ENCODE results near the gene RIOK2. TPM values are rescaled to one million over a fixed set of nuclear protein-coding genes. Genes with fewer than 3 reads are reported as not detected.

The RIOK2 gene
- polyA plus RNA-seq, 10 donors: 31.0 to 45.4 (median 38.1) TPM

DNA sequence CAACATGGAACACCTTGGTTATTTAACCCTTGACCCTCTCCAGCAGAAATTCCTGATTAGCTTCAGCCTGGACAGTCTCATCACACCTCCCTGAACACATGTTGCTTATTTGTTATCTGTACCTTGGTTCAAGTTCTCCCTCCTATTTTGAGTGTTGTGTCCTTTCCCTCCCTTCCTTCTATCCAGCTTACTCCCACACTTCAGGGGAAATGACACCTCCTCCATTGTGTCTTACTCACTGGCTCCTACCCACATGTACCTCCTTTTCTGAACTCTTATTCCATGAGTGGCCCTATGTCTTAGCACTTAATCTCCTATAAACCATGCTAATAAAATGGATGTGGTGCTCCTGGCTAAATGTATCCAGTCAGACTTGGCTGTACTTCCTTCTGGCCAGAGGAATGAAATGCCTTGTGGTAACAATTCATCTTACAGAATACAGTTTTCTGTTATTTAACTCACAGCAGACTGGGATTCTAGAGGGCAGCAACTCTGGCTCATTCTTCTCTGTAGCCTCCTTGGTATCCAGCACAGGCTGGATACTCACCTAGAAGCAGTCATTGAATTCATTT, 51.8 kb downstream of the RIOK2 start:
- no peak for DNase-seq

DNA sequence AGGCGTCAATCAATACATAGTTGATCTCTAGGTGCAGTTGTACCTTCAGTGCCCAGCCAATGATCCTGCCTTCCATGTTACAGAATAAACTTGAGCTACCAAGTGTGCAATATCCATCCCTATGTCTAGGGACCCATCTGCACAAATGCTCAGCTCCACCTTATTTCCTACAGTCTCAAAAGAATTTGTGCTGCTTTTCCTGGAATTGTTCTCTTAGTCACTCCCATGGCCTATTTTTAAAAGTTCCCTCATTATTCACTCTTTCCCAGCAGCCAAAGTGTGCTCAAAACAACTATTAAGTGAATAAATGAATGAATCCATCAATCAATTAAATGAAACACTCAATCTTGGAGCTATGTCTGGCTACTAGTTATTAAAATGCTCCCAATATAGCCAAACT, 55.3 kb downstream of the RIOK2 start:
- no peak for DNase-seq

DNA sequence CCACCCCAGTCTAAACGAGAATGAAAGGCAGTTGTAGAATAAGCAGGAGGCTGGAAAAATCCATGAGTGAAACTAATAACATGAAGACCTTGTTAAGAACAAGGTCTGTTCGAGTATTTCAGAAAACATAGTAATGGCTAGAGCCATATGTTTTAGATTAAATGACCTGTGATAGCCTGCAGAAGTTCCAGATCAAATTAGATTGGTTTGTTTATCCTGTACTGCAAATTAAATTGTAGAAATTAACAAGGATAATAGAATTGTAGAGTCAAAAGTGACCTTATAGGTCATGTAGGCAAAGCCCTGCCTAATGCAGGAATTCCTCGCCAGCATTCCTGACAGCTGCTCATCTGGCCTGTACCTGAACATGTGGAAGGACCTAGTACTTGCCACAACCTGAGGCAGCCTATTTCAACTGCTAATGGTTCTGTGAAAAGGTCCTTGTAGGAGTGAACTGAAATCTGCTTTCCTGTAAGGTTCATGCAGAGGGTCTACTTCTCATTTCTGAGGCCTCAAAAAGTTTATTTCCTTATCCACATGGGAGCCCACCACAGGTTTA, 57.8 kb downstream of the RIOK2 start:
- no peak for DNase-seq

DNA sequence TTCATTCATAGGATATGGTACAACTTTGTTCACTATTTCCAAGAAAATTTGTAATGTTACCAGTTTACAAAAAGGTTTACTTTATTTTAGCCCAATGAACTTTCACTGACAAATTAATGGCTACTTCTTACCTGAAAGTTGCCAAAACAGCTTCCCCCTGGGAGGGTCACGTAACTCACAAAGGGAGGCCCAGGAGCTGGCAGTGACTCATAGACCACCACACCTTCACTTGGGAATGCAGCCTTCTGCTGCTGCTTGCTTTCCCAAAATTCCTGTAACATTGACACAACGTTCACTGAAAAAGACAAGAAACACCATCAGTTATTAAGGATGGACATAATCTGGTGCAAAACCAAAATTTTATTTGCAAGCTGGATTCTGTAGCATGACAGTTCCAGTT, 58.7 kb downstream of the RIOK2 start:
- no peak for DNase-seq

DNA sequence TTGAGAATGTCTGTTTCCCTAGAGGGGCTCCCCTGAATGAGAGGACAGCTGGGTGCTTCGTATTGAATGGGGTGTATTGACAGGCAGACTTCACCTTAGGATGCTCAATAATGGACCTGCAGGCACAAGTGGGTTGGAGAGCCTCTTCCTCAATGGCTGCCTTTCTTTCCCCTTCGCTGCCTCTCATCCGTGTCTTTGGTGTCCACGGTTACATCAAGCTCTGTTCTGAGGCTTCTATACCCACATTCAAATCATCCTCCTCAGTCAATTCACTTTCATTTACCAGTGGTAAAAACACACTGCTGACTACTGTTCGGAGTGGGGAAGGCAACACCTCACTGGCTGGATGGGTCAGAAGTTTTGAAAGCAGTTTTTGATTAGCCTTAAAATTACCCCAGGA, 61.2 kb downstream of the RIOK2 start:
- no peak for DNase-seq

DNA sequence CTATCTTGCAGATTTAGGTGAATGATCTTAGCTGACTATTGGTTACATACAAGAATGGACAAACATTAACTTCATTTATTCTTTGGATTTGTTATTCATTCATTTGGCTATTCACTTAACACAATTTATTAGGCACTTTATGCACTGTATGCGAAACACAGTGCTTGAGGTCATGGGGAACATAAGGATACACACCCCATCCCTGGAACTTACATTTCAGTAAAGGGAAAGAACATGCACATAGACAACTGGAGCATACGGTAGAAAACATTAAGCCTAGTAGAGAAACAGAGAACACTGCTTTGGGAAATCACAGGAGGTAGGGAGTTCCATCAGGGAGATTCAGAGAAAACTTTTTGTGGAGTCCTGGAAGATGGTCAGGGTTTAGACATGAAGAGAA, 62.9 kb downstream of the RIOK2 start:
- DNase-seq: no peak

DNA sequence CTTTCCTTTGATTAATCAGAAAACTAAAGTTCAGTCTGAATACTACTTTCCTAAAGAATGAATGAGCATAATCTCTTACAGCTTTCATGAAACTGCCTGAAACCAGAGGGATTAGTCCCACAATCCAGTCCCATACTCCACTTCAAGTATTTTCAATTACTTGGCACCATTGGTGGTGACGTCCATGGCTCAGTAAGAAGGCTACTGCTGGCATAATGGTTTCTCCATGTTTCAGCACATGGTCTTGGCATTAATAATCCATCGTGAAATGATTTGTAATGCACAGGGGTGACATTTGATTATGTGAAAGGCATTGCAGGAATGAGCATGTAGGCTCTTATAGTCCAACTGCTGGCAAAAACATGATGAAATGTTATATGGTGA, 64.0 kb downstream of the RIOK2 start:
- peak; percentile 48 to 82 (median 50) for DNase-seq

DNA sequence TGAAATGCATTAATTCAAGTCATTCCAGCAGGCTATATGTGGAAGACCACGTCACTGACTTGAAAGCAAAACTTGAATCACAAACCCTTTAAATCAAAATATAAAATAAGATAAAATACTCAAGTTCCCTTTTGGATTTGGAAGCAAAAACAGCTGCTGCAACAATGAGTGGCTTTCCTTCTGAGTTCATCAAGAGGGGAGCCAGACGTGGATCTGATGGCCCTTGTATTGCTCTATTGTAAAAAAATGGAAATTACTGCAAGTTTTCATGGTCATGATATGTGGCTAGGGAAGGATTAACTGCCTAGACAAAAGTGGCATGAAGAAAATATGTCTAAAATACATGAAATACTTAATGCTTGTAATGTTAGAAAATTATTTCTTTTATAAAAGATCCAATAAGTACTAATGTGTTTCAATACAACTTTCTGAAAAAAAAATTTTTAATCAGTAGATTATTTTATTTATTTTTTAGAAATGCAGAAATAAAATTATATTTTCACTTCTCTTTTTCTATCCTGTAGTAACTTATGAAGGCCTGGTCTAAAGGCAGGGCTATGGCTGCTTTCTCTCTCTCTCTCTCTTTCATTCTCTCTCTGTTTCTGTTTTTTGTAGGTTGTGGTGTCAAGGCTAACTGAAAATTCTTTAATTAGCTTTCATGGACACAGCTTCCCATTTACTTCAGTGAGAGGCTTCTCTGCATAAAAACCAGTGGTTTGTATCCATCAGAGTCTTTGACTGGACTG, 64.6 kb downstream of the RIOK2 start:
- peak in 2 of 3 donors; percentile 33 to 58 for DNase-seq

DNA sequence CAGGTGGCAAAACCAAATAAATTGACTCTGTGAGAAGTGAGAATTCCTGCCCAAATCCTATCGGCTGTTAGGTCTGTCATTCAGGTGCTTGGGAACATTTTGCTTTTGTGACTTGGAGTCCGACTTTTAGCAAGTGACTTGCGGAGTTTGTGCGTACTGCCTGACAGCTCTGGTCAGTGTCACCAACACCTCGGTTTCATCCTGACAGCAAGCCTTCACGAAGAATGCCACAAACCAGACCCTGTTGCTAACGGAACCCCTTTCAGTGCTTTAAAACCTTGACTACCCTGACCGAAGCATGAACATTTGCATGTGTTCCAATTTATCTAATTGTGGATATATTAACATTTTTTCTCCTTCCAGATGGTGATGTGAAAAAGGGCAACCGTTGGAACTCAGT, 67.1 kb downstream of the RIOK2 start:
- no peak for DNase-seq

DNA sequence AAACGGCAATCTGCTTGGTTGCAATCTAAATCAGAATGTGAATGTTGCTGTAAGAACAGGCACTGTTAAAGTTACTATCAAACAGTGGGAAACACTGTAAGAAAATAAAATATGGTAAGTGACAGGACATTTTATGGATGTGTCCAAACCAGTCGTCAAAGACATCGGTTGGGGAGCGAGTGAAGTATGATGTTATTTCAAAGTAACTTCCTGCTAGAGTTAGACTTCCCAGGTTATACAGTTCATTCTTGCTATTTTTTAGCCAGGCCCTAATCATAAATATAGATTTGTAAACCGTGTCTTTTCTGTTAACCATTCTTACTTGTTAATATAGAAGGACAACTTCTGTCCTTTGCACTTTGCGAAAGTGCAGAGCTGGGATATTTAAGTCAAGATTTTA, 70.8 kb downstream of the RIOK2 start:
- DNase-seq: no peak

DNA sequence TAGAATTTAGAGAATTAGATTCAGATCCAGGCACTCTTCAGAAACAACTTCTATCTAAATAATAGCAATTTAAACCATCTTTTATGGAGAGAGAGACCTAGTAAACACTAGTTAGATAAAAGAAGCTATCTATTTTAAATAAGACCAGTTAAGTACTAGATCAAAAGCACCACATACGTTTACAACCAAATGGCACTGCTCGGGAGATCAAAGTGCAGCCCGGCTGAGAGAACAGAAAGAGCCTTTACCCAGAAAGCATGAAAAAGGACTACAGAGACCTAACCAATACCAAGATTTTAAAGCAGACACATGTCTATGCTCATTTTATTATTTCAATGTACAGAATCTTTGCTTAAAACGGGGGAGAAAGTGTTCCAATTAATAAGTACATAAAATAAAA, 71.4 kb downstream of the RIOK2 start:
- DNase-seq: no peak

DNA sequence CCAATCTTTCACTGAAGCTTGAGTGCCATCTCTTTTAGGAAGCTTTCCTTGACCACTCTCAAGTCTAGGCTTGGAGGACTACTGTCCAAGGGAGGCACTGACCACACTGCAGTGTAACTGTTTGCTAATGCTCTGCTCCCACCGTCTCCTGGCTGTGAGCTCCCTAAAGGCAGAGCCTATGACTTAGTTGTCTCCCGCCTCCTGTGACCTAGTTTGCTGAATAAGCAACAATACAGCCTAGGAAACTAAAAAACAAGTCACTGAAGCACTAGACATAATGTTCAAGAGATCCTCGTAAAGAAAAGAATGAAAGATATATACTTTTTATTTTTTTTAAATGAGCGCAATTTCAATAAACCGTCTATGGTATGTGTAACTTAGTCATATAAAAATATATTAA, 72.0 kb downstream of the RIOK2 start:
- no peak for DNase-seq

Other genes with a start within 250 kb of the RIOK2 start
- 10 to 100 TPM; 13.8 to 24.5 (median 18.2) TPM for gene LNPEP, start 247.2 kb downstream of the RIOK2 start, polyA plus RNA-seq (ENCODE audit: insufficient read length in 10 of 10)
- gene LIX1, start 40.6 kb downstream of the RIOK2 start, polyA plus RNA-seq (ENCODE audit: insufficient read length in 10 of 10): 1 to 10 TPM; 3.6 to 8.6 (median 4.9) TPM

Measured in muscle of back (tissue), 11 donors.